GM19193 (cell line): ENCODE results near the gene VPREB1.

Source experiments
- POLR2A ChIP-seq: IDR thresholded peaks from 4 replicates; pipeline ENCODE4 v1.6.1; 2011; ENCODE audit not compliant: insufficient read depth, insufficient read length; ENCODE audit errors: extremely low read depth

VPREB1 gene

GRCh38 chr22:22244316-22245250 is at the start of gene VPREB1:
VPREB1 (plus strand) TSS chr22:22244786; CDS start chr22:22244814, 28 bp downstream.
- TF ChIP-seq POLR2A: no peak

- TF ChIP-seq POLR2A: no peak
These were observed 49.7 kb upstream of the VPREB1 start for GRCh38 chr22:22194931-22195264.

GRCh38 chr22:22195265-22196017 is 49.1 kb upstream of the VPREB1 start:
- TF ChIP-seq POLR2A: peak; percentile 62

GRCh38 chr22:22196018-22196533 is 48.5 kb upstream of the VPREB1 start:
- peak; percentile 48 for TF ChIP-seq POLR2A

GRCh38 chr22:22196833-22197477 is 47.6 kb upstream of the VPREB1 start:
- no peak for TF ChIP-seq POLR2A

GRCh38 chr22:22197993-22198402 is 46.6 kb upstream of the VPREB1 start:
- TF ChIP-seq POLR2A: peak; percentile 42

GRCh38 chr22:22198751-22199150 is 45.8 kb upstream of the VPREB1 start:
- TF ChIP-seq POLR2A: no peak

- TF ChIP-seq POLR2A: no peak
These were observed 45.0 kb upstream of the VPREB1 start for GRCh38 chr22:22199634-22200033.

GRCh38 chr22:22200569-22201184 is 43.9 kb upstream of the VPREB1 start:
- TF ChIP-seq POLR2A: no peak

- peak; percentile 50 for TF ChIP-seq POLR2A
These were observed 43.2 kb upstream of the VPREB1 start for GRCh38 chr22:22201185-22201929.

GRCh38 chr22:22201930-22202343 is 42.6 kb upstream of the VPREB1 start:
- no peak for TF ChIP-seq POLR2A

GRCh38 chr22:22203048-22203971 is 41.3 kb upstream of the VPREB1 start:
- no peak for TF ChIP-seq POLR2A
